Measurements from ENCODE around the gene FAM53B.
A peak's percentile ranks its signal among the peaks of the same experiment; 100 is the strongest.

FAM53B gene

DNA sequence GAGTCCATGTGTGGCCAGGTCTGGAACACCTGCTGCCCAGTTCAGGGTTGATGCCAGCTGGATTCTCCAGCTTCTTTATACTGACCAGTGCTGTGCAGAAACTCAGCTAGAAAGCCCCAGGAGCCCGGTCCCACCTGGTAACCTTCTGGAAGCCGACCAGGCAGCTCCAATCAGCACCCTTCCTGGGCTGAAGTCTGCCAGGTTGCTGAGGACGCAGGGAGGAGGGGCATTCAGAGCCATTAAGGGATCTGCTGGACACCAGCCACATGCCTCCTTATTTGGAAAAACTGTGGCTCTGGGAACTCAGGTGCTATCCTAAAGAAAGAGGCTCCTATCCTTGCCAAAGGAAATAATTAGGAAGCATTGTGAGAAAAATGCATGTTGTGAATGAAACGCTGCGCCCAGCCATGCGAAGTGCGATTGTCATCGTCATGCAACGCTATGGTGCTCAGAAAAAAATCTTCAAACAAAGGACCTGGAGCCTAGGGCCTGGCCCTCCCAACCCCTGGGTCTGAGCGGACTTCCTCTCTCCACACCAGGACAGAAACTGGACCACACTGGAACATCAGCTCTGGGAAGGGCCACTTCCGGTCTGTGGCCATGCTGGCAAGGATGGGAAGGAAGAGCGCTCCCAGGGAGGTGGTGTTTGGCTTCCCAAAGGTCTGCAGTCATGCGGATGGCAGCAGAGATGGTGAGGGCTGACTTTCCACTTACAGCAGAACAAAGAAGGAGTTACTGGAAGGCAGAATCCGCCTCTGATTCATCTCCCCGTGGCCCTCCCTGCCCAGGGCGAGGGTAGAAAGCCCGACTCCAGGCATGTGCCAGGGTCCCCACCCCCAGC, 90.1 kb downstream of the FAM53B start:
- H3K4me1 ChIP-seq (ENCODE audit: control insufficient read depth in 2 of 2, insufficient read depth in 1 of 2, low read depth in 1 of 2, low read length in 2 of 2) = peaks cover 8 to 25% of the 10 kb centered on the region in 2 donors
- peak overlapping the region; percentile 84 for H3K18ac ChIP-seq (ENCODE audit: low read length)
- H3K4me2 ChIP-seq (ENCODE audit: insufficient read depth, low read length, poor library complexity, severe bottlenecking) = no peak overlapping the region
- peak overlapping the region; percentile 3 for H2BK12ac ChIP-seq (ENCODE audit: low read length)
- H3K4ac ChIP-seq (ENCODE audit: low read length) = no peak overlapping the region
- H3K23ac ChIP-seq (ENCODE audit: low read depth, low read length, poor library complexity) = no peak overlapping the region
- no peak overlapping the region for H4K8ac ChIP-seq (ENCODE audit: low read depth, low read length)
- no peak overlapping the region for H3K4me3 ChIP-seq (ENCODE audit: low read length in 2 of 2)
- peaks cover 8% of the 10 kb centered on the region for H3K79me1 ChIP-seq (ENCODE audit: low read depth, low read length)
- no peak overlapping the region for H3K14ac ChIP-seq (ENCODE audit: low read length)
- H3K27me3 ChIP-seq (ENCODE audit: control insufficient read depth in 3 of 3, insufficient read depth in 3 of 3, low read depth in 1 of 3, low read length in 3 of 3) = no peaks in the 10 kb centered on the region
- WGBS, 2 donors (ENCODE audit: extremely low coverage in 2 of 2, insufficient read length in 2 of 2, insufficient replicate concordance in 1 of 2) = no CpG with 5 or more reads among the region's 17 CpGs
- no peak for DNase-seq (ENCODE audit: low spot score)
- no peak overlapping the region for H4K91ac ChIP-seq (ENCODE audit: low read depth, low read length, poor library complexity)
- H3K9ac ChIP-seq (ENCODE audit: low read depth, low read length, poor library complexity) = peak overlapping the region; percentile 7
- no peak overlapping the region for H3K27ac ChIP-seq (replicated peaks; ENCODE audit: low read length)
- H2BK120ac ChIP-seq (ENCODE audit: low read depth, low read length) = no peak overlapping the region
- H2BK5ac ChIP-seq (ENCODE audit: low read length) = no peak overlapping the region
- peak overlapping the region; percentile 61 for H2AK5ac ChIP-seq (ENCODE audit: low read depth, low read length)
- no peak overlapping the region for H2AFZ ChIP-seq (ENCODE audit: low read length)
- peaks cover 8 to 29% of the 10 kb centered on the region in 2 donors for H3K36me3 ChIP-seq (replicated peaks in 1 of 2; ENCODE audit: control insufficient read depth in 2 of 2, insufficient read depth in 2 of 2, low read length in 2 of 2)
- no peak overlapping the region for H2BK15ac ChIP-seq (ENCODE audit: low read length)
- no peaks in the 10 kb centered on the region for H3K9me3 ChIP-seq (replicated peaks in 1 of 2; ENCODE audit: control insufficient read depth in 2 of 2, insufficient read depth in 1 of 2, low read depth in 1 of 2, low read length in 2 of 2)

DNA sequence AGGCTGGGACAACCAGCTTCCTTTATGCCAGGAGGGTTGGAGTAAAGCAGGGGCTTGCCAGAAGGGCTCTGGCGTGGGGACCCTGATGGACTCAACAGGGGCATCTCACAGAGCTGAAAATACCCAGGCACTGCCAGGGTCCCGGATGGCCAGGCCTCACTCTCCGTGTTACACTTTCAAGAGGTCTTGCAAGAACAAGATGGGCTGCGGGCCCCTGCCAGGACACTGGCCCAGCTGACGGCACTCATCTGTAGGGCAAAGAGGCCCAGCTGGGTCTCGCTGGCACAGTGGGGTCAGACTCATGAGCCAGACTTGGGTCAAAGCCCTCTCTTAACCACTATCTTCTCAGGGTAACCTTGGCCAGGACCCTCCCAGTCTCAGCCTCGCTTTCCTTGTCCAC, 90.9 kb downstream of the FAM53B start:
- H2BK15ac ChIP-seq (ENCODE audit: low read length) = no peak overlapping the region
- peak overlapping the region; percentile 25 for H3K18ac ChIP-seq (ENCODE audit: low read length)
- H3K4me2 ChIP-seq (ENCODE audit: insufficient read depth, low read length, poor library complexity, severe bottlenecking) = no peak overlapping the region
- no peak overlapping the region for H2BK120ac ChIP-seq (ENCODE audit: low read depth, low read length)
- no peak overlapping the region for H2BK5ac ChIP-seq (ENCODE audit: low read length)
- H2AFZ ChIP-seq (ENCODE audit: low read length) = no peak overlapping the region
- H2AK5ac ChIP-seq (ENCODE audit: low read depth, low read length) = peak overlapping the region; percentile 42
- H4K8ac ChIP-seq (ENCODE audit: low read depth, low read length) = no peak overlapping the region
- H3K4ac ChIP-seq (ENCODE audit: low read length) = peak overlapping the region; percentile 37
- peaks cover 9% of the 10 kb centered on the region for H3K79me1 ChIP-seq (ENCODE audit: low read depth, low read length)
- no peak overlapping the region for H2BK12ac ChIP-seq (ENCODE audit: low read length)
- no peak overlapping the region for H4K91ac ChIP-seq (ENCODE audit: low read depth, low read length, poor library complexity)
- peaks cover 8 to 29% of the 10 kb centered on the region in 2 donors for H3K36me3 ChIP-seq (replicated peaks in 1 of 2; ENCODE audit: control insufficient read depth in 2 of 2, insufficient read depth in 2 of 2, low read length in 2 of 2)
- WGBS, 2 donors (ENCODE audit: extremely low coverage in 2 of 2, insufficient read length in 2 of 2, insufficient replicate concordance in 1 of 2) = no CpG with 5 or more reads among the region's 7 CpGs
- peaks cover 8 to 32% of the 10 kb centered on the region in 2 donors for H3K4me1 ChIP-seq (ENCODE audit: control insufficient read depth in 2 of 2, insufficient read depth in 1 of 2, low read depth in 1 of 2, low read length in 2 of 2)
- no peaks in the 10 kb centered on the region for H3K27me3 ChIP-seq (ENCODE audit: control insufficient read depth in 3 of 3, insufficient read depth in 3 of 3, low read depth in 1 of 3, low read length in 3 of 3)
- no peaks in the 10 kb centered on the region for H3K9me3 ChIP-seq (replicated peaks in 1 of 2; ENCODE audit: control insufficient read depth in 2 of 2, insufficient read depth in 1 of 2, low read depth in 1 of 2, low read length in 2 of 2)
- no peak overlapping the region for H3K27ac ChIP-seq (replicated peaks; ENCODE audit: low read length)
- no peak for DNase-seq (ENCODE audit: low spot score)
- H3K9ac ChIP-seq (ENCODE audit: low read depth, low read length, poor library complexity) = no peak overlapping the region
- no peak overlapping the region for H3K14ac ChIP-seq (ENCODE audit: low read length)
- H3K23ac ChIP-seq (ENCODE audit: low read depth, low read length, poor library complexity) = no peak overlapping the region
- H3K4me3 ChIP-seq (ENCODE audit: low read length in 2 of 2) = no peak overlapping the region

DNA sequence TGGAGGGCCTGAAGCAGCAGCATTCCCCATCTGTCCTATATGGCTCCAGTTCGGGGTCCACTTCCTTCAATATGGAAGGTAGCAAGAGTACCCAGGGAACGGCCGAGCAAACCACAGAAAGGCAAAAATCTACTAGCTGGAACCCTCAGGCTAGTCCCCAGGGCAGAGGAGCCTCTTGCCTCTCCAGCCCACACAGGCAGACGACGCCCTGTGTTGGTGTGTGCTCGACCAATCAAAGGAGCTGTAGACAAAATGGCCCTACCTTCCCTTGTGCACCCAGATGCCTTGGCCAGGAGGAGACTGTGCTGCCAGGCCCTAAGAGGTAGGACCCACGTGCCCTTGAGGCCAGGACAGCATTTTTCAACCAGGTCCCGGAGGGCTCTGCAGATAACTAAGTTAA, 91.5 kb downstream of the FAM53B start:
- no CpG with 5 or more reads among the region's 8 CpGs for WGBS, 2 donors (ENCODE audit: extremely low coverage in 2 of 2, insufficient read length in 2 of 2, insufficient replicate concordance in 1 of 2)
- no peak for DNase-seq (ENCODE audit: low spot score)

DNA sequence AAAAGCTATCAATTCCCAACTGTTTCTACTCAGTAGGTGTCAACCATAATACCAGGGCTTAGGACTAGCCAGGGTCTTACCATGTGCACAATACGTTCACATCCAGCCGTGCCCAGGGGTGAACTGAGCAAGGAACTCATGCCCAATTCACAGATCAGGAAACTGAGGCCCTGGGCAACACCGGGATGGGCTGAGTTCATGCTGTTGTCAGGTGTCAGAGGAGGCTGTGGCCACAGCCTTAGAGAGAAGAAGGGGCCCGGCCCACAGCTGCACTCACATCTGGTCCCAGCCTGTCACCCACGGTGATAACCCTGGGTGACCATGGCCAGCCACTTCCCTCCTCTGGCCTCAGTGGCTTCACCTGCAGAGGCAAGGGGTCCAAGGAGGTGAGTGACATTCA, 92.0 kb downstream of the FAM53B start:
- DNase-seq (ENCODE audit: low spot score) = no peak
- H2BK120ac ChIP-seq (ENCODE audit: low read depth, low read length) = no peak overlapping the region
- no peak overlapping the region for H3K27ac ChIP-seq (replicated peaks; ENCODE audit: low read length)
- H3K4me1 ChIP-seq (ENCODE audit: control insufficient read depth in 2 of 2, insufficient read depth in 1 of 2, low read depth in 1 of 2, low read length in 2 of 2) = peaks cover 8 to 34% of the 10 kb centered on the region in 2 donors
- no peaks in the 10 kb centered on the region for H3K27me3 ChIP-seq (ENCODE audit: control insufficient read depth in 3 of 3, insufficient read depth in 3 of 3, low read depth in 1 of 3, low read length in 3 of 3)
- WGBS, 2 donors (ENCODE audit: extremely low coverage in 2 of 2, insufficient read length in 2 of 2, insufficient replicate concordance in 1 of 2) = no CpG with 5 or more reads among the region's 5 CpGs
- no peak overlapping the region for H2BK5ac ChIP-seq (ENCODE audit: low read length)
- H3K23ac ChIP-seq (ENCODE audit: low read depth, low read length, poor library complexity) = no peak overlapping the region
- H3K9me3 ChIP-seq (replicated peaks in 1 of 2; ENCODE audit: control insufficient read depth in 2 of 2, insufficient read depth in 1 of 2, low read depth in 1 of 2, low read length in 2 of 2) = no peaks in the 10 kb centered on the region
- H3K4ac ChIP-seq (ENCODE audit: low read length) = no peak overlapping the region
- H4K91ac ChIP-seq (ENCODE audit: low read depth, low read length, poor library complexity) = no peak overlapping the region
- no peak overlapping the region for H3K4me3 ChIP-seq (ENCODE audit: low read length in 2 of 2)
- H3K9ac ChIP-seq (ENCODE audit: low read depth, low read length, poor library complexity) = no peak overlapping the region
- H3K4me2 ChIP-seq (ENCODE audit: insufficient read depth, low read length, poor library complexity, severe bottlenecking) = no peak overlapping the region
- no peak overlapping the region for H3K14ac ChIP-seq (ENCODE audit: low read length)
- no peak overlapping the region for H3K18ac ChIP-seq (ENCODE audit: low read length)
- H2AK5ac ChIP-seq (ENCODE audit: low read depth, low read length) = no peak overlapping the region
- no peak overlapping the region for H2BK15ac ChIP-seq (ENCODE audit: low read length)
- H3K79me1 ChIP-seq (ENCODE audit: low read depth, low read length) = peaks cover 13% of the 10 kb centered on the region
- no peak overlapping the region for H2AFZ ChIP-seq (ENCODE audit: low read length)
- no peak overlapping the region for H4K8ac ChIP-seq (ENCODE audit: low read depth, low read length)
- no peak overlapping the region for H2BK12ac ChIP-seq (ENCODE audit: low read length)
- peaks cover 8 to 29% of the 10 kb centered on the region in 2 donors for H3K36me3 ChIP-seq (replicated peaks in 1 of 2; ENCODE audit: control insufficient read depth in 2 of 2, insufficient read depth in 2 of 2, low read length in 2 of 2)

More for the DNA sequence above, 91.5 kb downstream of the FAM53B start:
- no peak overlapping the region for H2AK5ac ChIP-seq (ENCODE audit: low read depth, low read length)
- H3K9ac ChIP-seq (ENCODE audit: low read depth, low read length, poor library complexity) = no peak overlapping the region
- H3K9me3 ChIP-seq (replicated peaks in 1 of 2; ENCODE audit: control insufficient read depth in 2 of 2, insufficient read depth in 1 of 2, low read depth in 1 of 2, low read length in 2 of 2) = no peaks in the 10 kb centered on the region
- H3K36me3 ChIP-seq (replicated peaks in 1 of 2; ENCODE audit: control insufficient read depth in 2 of 2, insufficient read depth in 2 of 2, low read length in 2 of 2) = peaks cover 8 to 29% of the 10 kb centered on the region in 2 donors
- H2AFZ ChIP-seq (ENCODE audit: low read length) = no peak overlapping the region
- H2BK15ac ChIP-seq (ENCODE audit: low read length) = no peak overlapping the region
- H3K4ac ChIP-seq (ENCODE audit: low read length) = no peak overlapping the region
- no peak overlapping the region for H3K27ac ChIP-seq (replicated peaks; ENCODE audit: low read length)
- H3K23ac ChIP-seq (ENCODE audit: low read depth, low read length, poor library complexity) = no peak overlapping the region
- H2BK12ac ChIP-seq (ENCODE audit: low read length) = no peak overlapping the region
- H3K4me3 ChIP-seq (ENCODE audit: low read length in 2 of 2) = no peak overlapping the region
- H4K8ac ChIP-seq (ENCODE audit: low read depth, low read length) = no peak overlapping the region
- H2BK120ac ChIP-seq (ENCODE audit: low read depth, low read length) = no peak overlapping the region
- no peak overlapping the region for H4K91ac ChIP-seq (ENCODE audit: low read depth, low read length, poor library complexity)
- no peak overlapping the region for H3K4me2 ChIP-seq (ENCODE audit: insufficient read depth, low read length, poor library complexity, severe bottlenecking)
- H3K79me1 ChIP-seq (ENCODE audit: low read depth, low read length) = peaks cover 11% of the 10 kb centered on the region
- peaks cover 8 to 34% of the 10 kb centered on the region in 2 donors for H3K4me1 ChIP-seq (ENCODE audit: control insufficient read depth in 2 of 2, insufficient read depth in 1 of 2, low read depth in 1 of 2, low read length in 2 of 2)
- H2BK5ac ChIP-seq (ENCODE audit: low read length) = no peak overlapping the region
- H3K27me3 ChIP-seq (ENCODE audit: control insufficient read depth in 3 of 3, insufficient read depth in 3 of 3, low read depth in 1 of 3, low read length in 3 of 3) = no peaks in the 10 kb centered on the region
- H3K14ac ChIP-seq (ENCODE audit: low read length) = no peak overlapping the region
- no peak overlapping the region for H3K18ac ChIP-seq (ENCODE audit: low read length)

Measured in neuronal stem cell (in vitro differentiated cells).